Measurements from ENCODE around the gene NSD1. TPM values are rescaled to one million over a fixed set of nuclear protein-coding genes. Genes with fewer than 3 reads are reported as not detected.

NSD1 gene
- total and polyA plus RNA-seq, 10 of the 15 experiments (the other 5 are each of a cell fraction or from before 2014, with no cell fraction given): 7.0 to 57.9 (median 30.4) TPM

- CTCF ChIA-PET: interaction anchor here (1.4 kb wide), 1 partner anchor 10 kb away, joined by 3 read pairs; no protein-coding TSS in a partner anchor
- H3K4me3 ChIP-seq: no peak overlapping the region
- H2AFZ ChIP-seq (ENCODE audit: control insufficient read depth, low read depth, low read length): no peak overlapping the region
- 29% methylated on average over 9 of the region's 9 CpGs for WGBS (ENCODE audit: insufficient coverage, insufficient replicate concordance, low lambda C conversion rate, missing lambda C conversion rate)
- no peak for ATAC-seq
- H3K9ac ChIP-seq (ENCODE audit: control insufficient read depth, insufficient read depth, low read length): no peak overlapping the region
- H4K20me1 ChIP-seq (ENCODE audit: control insufficient read depth, insufficient read depth): no peaks in the 10 kb centered on the region
- in situ Hi-C loops (cut with MboI): no loop called here
- H3K27me3 ChIP-seq (replicated peaks in 1 of 2; ENCODE audit: control insufficient read depth in 2 of 2, insufficient read depth in 2 of 2, low read length in 1 of 2): no peaks in the 10 kb centered on the region; a peak in 1 of 4 replicates
- no peak for FAIRE-seq
- no peak overlapping the region for H3K4me2 ChIP-seq (ENCODE audit: control insufficient read depth, insufficient read depth)
- TF ChIP-seq SIX5 (IDR thresholded peaks at IDR 0.05; ENCODE audit: low read depth, low read length, severe bottlenecking): no peak
- no peak for TF ChIP-seq CBFB (IDR thresholded peaks at IDR 0.05; ENCODE audit: low read depth)
- TF ChIP-seq MYC (IDR thresholded peaks at IDR 0.05; ENCODE audit: insufficient read depth, insufficient read length, insufficient replicate concordance, low read length, severe bottlenecking): no peak
- TF ChIP-seq SRF (IDR thresholded peaks at IDR 0.05; ENCODE audit: low read depth in 2 of 2, low read length in 2 of 2): no peak
- no peak for TF ChIP-seq PAX8 (IDR thresholded peaks at IDR 0.05)
- TF ChIP-seq ZNF384 (IDR thresholded peaks at IDR 0.05; ENCODE audit: borderline replicate concordance, low read depth, low read length): no peak
- no peak for TF ChIP-seq HDGF (IDR thresholded peaks at IDR 0.05)
- TF ChIP-seq NFYB (IDR thresholded peaks at IDR 0.05; ENCODE audit: insufficient read depth, low read depth, low read length): no peak
- TF ChIP-seq RUNX3 (IDR thresholded peaks at IDR 0.05; ENCODE audit: low read length): no peak
- no peak for TF ChIP-seq HDAC2 (IDR thresholded peaks at IDR 0.05)
- no peak for TF ChIP-seq DPF2 (IDR thresholded peaks at IDR 0.05)
- no peak for TF ChIP-seq JUNB (IDR thresholded peaks at IDR 0.05)
- no peak for TF ChIP-seq NR2C1 (IDR thresholded peaks at IDR 0.05)
- no peak for TF ChIP-seq NBN (IDR thresholded peaks at IDR 0.05)
- TF ChIP-seq YBX1 (IDR thresholded peaks at IDR 0.05): no peak
- TF ChIP-seq FOXM1 (IDR thresholded peaks at IDR 0.05; ENCODE audit: low read depth, low read length): no peak
- TF ChIP-seq BCLAF1 (IDR thresholded peaks at IDR 0.05): no peak
- no peak for TF ChIP-seq RB1 (IDR thresholded peaks at IDR 0.05; ENCODE audit: borderline replicate concordance)
- TF ChIP-seq USF1 (IDR thresholded peaks at IDR 0.05; ENCODE audit: borderline replicate concordance, extremely low read length, insufficient read depth, low read depth, low read length): no peak
- H3K36me3 ChIP-seq (ENCODE audit: control insufficient read depth in 2 of 2, insufficient read depth in 2 of 2, low read length in 1 of 2): no peaks in the 10 kb centered on the region
- H3K4me1 ChIP-seq (ENCODE audit: control insufficient read depth, insufficient read depth, low read length): no peaks in the 10 kb centered on the region
- H3K9me3 ChIP-seq (replicated peaks; ENCODE audit: control insufficient read depth, insufficient read depth, low read length): no peaks in the 10 kb centered on the region
- H3K27ac ChIP-seq (ENCODE audit: control insufficient read depth, insufficient read depth): no peak overlapping the region
- BruUV-seq (replicated peaks): no TSS peak
- POLR2A ChIA-PET: no interaction called here
- SMC1A ChIA-PET (ENCODE audit: uncharacterized antibody, unreplicated experiment): no interaction called here
- DNase-seq (ENCODE audit: low read depth, low spot score): no peak
- RAD21 ChIA-PET (ENCODE audit: unreplicated experiment): no interaction called here
- H3K79me2 ChIP-seq (ENCODE audit: control insufficient read depth, insufficient read depth, low read length): no peaks in the 10 kb centered on the region
- intact Hi-C loops (cut with micrococcal nuclease; ENCODE audit: unreplicated experiment): loop anchor here (2.0 kb wide), 1 partner anchor 29 kb away; no protein-coding TSS in a partner anchor
Measured at GRCh38 chr5:177103523-177104253, 29.9 kb upstream of the NSD1 start.
